Neural cell (in vitro differentiated cells): ENCODE results near the gene ZNF606. TPM values are rescaled to one million over a fixed set of nuclear protein-coding genes. Genes with fewer than 3 reads are reported as not detected.

Experiments
- H2AFZ ChIP-seq: fragments of 200-600, 300-800 bp; sonication (generic), shearing (Covaris generic); 2 replicates; pipeline ENCODE4 v1.6.0; 2014; ENCODE audit warnings: low read depth, mild to moderate bottlenecking, antibody characterized with exemption, low read length, moderate library complexity
- H3F3A ChIP-seq: fragments of 200-600 bp; shearing (Covaris generic); 2 replicates; pipeline ENCODE4 v1.6.1; 2016; ENCODE audit warnings: mild to moderate bottlenecking, moderate library complexity, mixed read lengths, antibody characterized with exemption, low read length; ENCODE audit not compliant: insufficient read depth, poor library complexity, severe bottlenecking
- H3K27ac ChIP-seq: fragments of 200-600, 300-800 bp; sonication (generic), shearing (Covaris generic); 2 replicates; pipeline ENCODE4 v1.5.1; 2014; ENCODE audit warnings: mild to moderate bottlenecking, low read length, moderate library complexity
- H3K27me3 ChIP-seq: fragments of 300-800, 200-600 bp; sonication (generic), shearing (Covaris generic); 2 replicates; pipeline ENCODE4 v1.6.0; 2014; ENCODE audit warnings: mild to moderate bottlenecking, low read depth, low read length, moderate library complexity; ENCODE audit not compliant: insufficient read depth
- H3K36me3 ChIP-seq: fragments of 300-800, 200-600 bp; sonication (generic), shearing (Covaris generic); 2 replicates; pipeline ENCODE4 v1.5.1; 2014; ENCODE audit warnings: mild to moderate bottlenecking, antibody characterized with exemption, low read length, moderate library complexity; ENCODE audit not compliant: insufficient read depth
- H3K4me2 ChIP-seq: fragments of 300-800, 200-600 bp; sonication (generic), shearing (Covaris generic); 2 replicates; pipeline ENCODE4 v1.6.0; 2014; ENCODE audit warnings: mild to moderate bottlenecking, low read length
- H3K4me3 ChIP-seq: fragments of 300-800, 200-600 bp; sonication (generic), shearing (Covaris generic); 2 replicates; pipeline ENCODE4 v1.5.1; 2014; ENCODE audit warnings: mild to moderate bottlenecking, low read length, moderate library complexity
- H3K79me2 ChIP-seq: fragments of 200-600 bp; shearing (Covaris generic); replicated peaks from 2 replicates; pipeline ENCODE4 v1.6.0; 2014; ENCODE audit warnings: mild to moderate bottlenecking, low read length, moderate library complexity; ENCODE audit not compliant: insufficient read depth
- H3K9ac ChIP-seq: fragments of 300-800, 200-600 bp; sonication (generic), shearing (Covaris generic); 2 replicates; pipeline ENCODE4 v1.6.1; 2016; ENCODE audit warnings: mild to moderate bottlenecking, low read length, mixed read lengths
- H3K9me2 ChIP-seq: fragments of 200-600 bp; shearing (Covaris generic); 2 replicates; pipeline ENCODE4 v1.6.1; 2016; ENCODE audit warnings: mild to moderate bottlenecking, low read length, mixed read lengths; ENCODE audit not compliant: insufficient read depth
- H3K9me3 ChIP-seq: fragments of 200-600, 300-800 bp; sonication (generic), shearing (Covaris generic); 2 replicates; pipeline ENCODE4 v1.6.1; 2016; ENCODE audit warnings: mild to moderate bottlenecking, mixed run types, low read length, moderate library complexity, mixed read lengths
- H4K20me1 ChIP-seq: fragments of 200-600 bp; shearing (Covaris generic); 2 replicates; pipeline ENCODE4 v1.6.1; 2016; ENCODE audit warnings: mild to moderate bottlenecking, mixed run types; ENCODE audit not compliant: insufficient read depth
- CTCF ChIP-seq: fragments of 450-650 bp; IDR thresholded peaks from 2 replicates; pipeline ENCODE4 v1.5.1; 2014; ENCODE audit warnings: antibody characterized with exemption, mild to moderate bottlenecking, moderate library complexity; ENCODE audit not compliant: poor library complexity, severe bottlenecking
- EP300 ChIP-seq: fragments of 450-650 bp; conservative IDR thresholded peaks from 2 replicates; pipeline ENCODE4 v1.6.1; 2014; ENCODE audit warnings: antibody characterized with exemption, mild to moderate bottlenecking, moderate library complexity; ENCODE audit not compliant: poor library complexity, severe bottlenecking
- EZH2 ChIP-seq: fragments of 200-600, 300-800 bp; shearing (Covaris generic), sonication (generic); IDR thresholded peaks from 2 replicates; pipeline ENCODE4 v1.6.1; 2014; ENCODE audit warnings: antibody characterized with exemption, low read length, borderline replicate concordance, mild to moderate bottlenecking; ENCODE audit not compliant: insufficient read depth, poor library complexity, severe bottlenecking
- MXI1 ChIP-seq: fragments of 450-650 bp; conservative IDR thresholded peaks from 2 replicates; pipeline ENCODE4 v1.6.1; 2014; ENCODE audit warnings: antibody characterized with exemption, mild to moderate bottlenecking; ENCODE audit not compliant: poor library complexity, severe bottlenecking
- POLR2AphosphoS5 ChIP-seq: IDR thresholded peaks from 2 replicates; pipeline ENCODE4 v1.6.1; 2012
- RAD21 ChIP-seq: fragments of 450-650 bp; conservative IDR thresholded peaks from 2 replicates; pipeline ENCODE4 v1.6.1; 2014; ENCODE audit warnings: antibody characterized with exemption, mild to moderate bottlenecking, moderate library complexity
- REST ChIP-seq: IDR thresholded peaks from 2 replicates; pipeline ENCODE4 v1.6.1; 2012; ENCODE audit warnings: borderline replicate concordance
- SMC3 ChIP-seq: fragments of 450-650 bp; conservative IDR thresholded peaks from 2 replicates; pipeline ENCODE4 v1.6.1; 2014; ENCODE audit warnings: antibody characterized with exemption, mild to moderate bottlenecking, moderate library complexity; ENCODE audit not compliant: poor library complexity
- TAF1 ChIP-seq: IDR thresholded peaks from 2 replicates; pipeline ENCODE4 v1.6.1; 2012; ENCODE audit warnings: low read depth
- polyA plus RNA-seq: library from polyadenylated mRNA; depleted of rRNA; stranded (reverse); fragments of >200 nt; gene quantifications from 2 replicates; pipeline ENCODE4 v1.2.3, GENCODE V29; 2014

Gene ZNF606
- polyA plus RNA-seq, 1 donor from 2014 or later = 39.1 TPM

- Histone ChIP-seq H3K9me3 (no peaks in the 10 kb centered on the region), H3K4me2 (no peak overlapping the region), H3K27me3 (no peaks in the 10 kb centered on the region), H3K9ac (peak overlapping the region; percentile 75), H3K79me2 (no peaks in the 10 kb centered on the region), H3K9me2 (no peaks in the 10 kb centered on the region), H2AFZ (no peak overlapping the region), H4K20me1 (no peaks in the 10 kb centered on the region), H3K36me3 (no peaks in the 10 kb centered on the region), H3K27ac (peak overlapping the region; percentile 53), H3F3A (no peaks in the 10 kb centered on the region), H3K4me3 (peak overlapping the region; percentile 69)
- no peak for TF ChIP-seq SMC3
- TF ChIP-seq EZH2 = no peak
- no peak for TF ChIP-seq REST
- TF ChIP-seq EP300 = no peak
These were observed 31.8 kb upstream of the ZNF606 start for GRCh38 chr19:58034477-58034793.

GRCh38 chr19:58033741-58034476 is 31.3 kb upstream of the ZNF606 start, which contains the start of gene ZSCAN1:
Gene ZSCAN1 (plus strand): TSS chr19:58034025. CDS start chr19:58037837, 3,812 bp downstream.
- TF ChIP-seq RAD21 = no peak
- peak; percentile 12 for TF ChIP-seq SMC3
- TF ChIP-seq EZH2 = no peak
- TF ChIP-seq MXI1 = peak; percentile 68
- TF ChIP-seq TAF1 = peak; percentile 64
- peak; percentile 74 for TF ChIP-seq EP300
- peak; percentile 73 for TF ChIP-seq POLR2AphosphoS5
- peak; percentile 3 for TF ChIP-seq CTCF
- peak; percentile 64 for TF ChIP-seq REST
- peak within 1 kb of the TSS; percentile 75 for H3K9ac ChIP-seq
- H3K27ac ChIP-seq = peak within 1 kb of the TSS; percentile 81

More at GRCh38 chr19:58033741-58034476, 31.3 kb upstream of the ZNF606 start, which contains the start of gene ZSCAN1:
- no peaks in the 10 kb centered on the region for H3K79me2 ChIP-seq
- peak within 1 kb of the TSS; percentile 69 for H3K4me3 ChIP-seq
- no peaks in the 10 kb centered on the region for H3F3A ChIP-seq
- H2AFZ ChIP-seq = no peak within 1 kb of the TSS
- H4K20me1 ChIP-seq = no peaks in the 10 kb centered on the region
- no peaks in the 10 kb centered on the region for H3K27me3 ChIP-seq
- H3K4me2 ChIP-seq = no peak within 1 kb of the TSS
- no peaks in the 10 kb centered on the region for H3K9me3 ChIP-seq
- no peaks in the 10 kb centered on the region for H3K9me2 ChIP-seq
- H3K36me3 ChIP-seq = no peaks in the 10 kb centered on the region
